AG08395 (cell line): ENCODE results near the gene PLD6.

ENCODE experiments used
- DNase-seq: peaks from one replicate; pipeline ENCODE4 v3.0.0; 2012; ENCODE audit warnings: mixed read lengths, low spot score

PLD6 gene

DNA sequence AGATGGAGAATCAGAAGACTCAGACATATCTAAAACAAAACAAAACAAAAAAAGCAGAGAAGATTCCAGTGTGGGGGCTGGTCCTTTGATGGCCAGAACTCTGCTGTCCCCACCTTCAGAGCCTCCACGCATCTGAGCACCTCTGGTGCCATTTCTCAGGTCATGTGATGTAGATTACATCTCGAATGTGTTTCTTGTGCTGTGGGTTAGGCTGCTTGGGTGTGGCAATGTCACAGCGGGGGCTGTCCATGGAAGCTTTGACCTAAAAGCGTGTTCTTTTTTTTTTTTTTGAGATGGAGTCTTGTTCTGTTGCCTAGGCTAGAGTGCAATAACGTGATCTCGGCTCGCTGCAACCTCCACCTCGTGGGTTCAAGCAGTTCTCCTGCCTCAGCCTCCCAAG, 51.2 kb downstream of the PLD6 start:
- no peak for DNase-seq

- DNase-seq = no peak
These were observed 51.6 kb downstream of the PLD6 start for GRCh38 chr17:17154556-17154955.

DNA sequence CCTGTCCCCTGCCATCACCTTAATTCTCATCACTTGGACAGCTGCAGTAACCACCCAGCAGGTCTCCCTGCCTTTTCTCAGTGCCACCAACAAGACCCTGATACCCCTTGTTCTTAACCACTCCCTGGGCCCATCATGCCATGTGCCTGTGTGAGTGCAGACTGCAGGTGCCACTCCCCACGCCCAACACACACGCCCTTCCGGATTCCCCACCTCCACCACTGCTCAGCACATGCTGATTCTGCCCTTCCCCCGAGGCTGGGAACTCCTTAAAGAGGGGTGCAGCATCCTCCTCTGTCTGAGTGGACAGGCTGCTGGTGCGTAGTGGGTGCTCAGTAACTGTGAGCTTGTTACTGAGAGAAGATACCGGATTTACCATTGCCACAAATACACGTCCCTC, 52.4 kb downstream of the PLD6 start:
- no peak for DNase-seq

GRCh38 chr17:17153071-17153470, 53.1 kb downstream of the PLD6 start:
- no peak for DNase-seq

- peak; percentile 24 for DNase-seq
These were observed 53.7 kb downstream of the PLD6 start for GRCh38 chr17:17152385-17152784.

DNA sequence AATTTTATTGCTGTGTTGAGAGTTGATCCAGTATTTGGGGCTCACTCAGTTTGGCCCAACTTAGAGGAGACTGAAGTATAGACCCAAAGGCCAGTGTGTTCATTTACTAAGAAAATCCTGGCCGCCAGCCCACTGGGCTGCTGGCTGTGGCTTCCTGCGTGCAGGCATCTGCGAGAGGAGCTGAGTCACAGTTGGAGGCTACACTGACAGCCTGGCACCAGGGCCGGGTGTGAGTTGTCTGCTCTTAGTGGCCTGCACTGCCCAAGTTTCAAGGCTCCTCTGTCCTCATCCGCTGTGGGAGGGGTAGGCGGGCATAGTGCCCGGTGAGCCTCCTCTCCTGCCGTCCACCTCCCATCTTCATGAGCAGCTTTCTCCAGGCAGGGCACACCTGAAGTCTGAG, 54.2 kb downstream of the PLD6 start:
- peak; percentile 94 for DNase-seq

GRCh38 chr17:17151541-17151940, 54.6 kb downstream of the PLD6 start:
- peak; percentile 32 for DNase-seq

DNA sequence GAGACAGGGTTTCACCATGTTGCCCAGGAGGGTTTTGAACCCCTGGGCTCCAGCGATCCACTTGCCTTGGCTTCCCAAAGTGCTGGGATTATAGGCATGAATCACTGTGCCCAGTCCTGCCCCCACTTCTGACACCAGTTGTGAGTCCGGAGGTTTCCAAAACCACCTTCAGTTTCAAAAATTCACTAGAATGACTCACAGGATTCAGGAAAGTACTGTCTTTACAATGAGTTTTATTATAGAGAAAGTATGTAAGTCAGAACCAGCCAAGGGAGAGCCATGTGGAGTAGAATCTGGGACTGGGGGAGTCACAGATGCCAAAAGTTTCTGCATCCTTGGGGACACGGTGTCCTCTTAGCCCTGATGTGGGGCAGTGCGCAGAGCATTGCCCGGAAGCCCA, 55.1 kb downstream of the PLD6 start:
- DNase-seq = peak; percentile 71
